AG04449 (cell line): ENCODE data around the gene PBX1.

Experiments
- CTCF ChIA-PET: fragments of 350-600 bp; formaldehyde crosslinking; extraction: SDS; loops from one replicate; lab custom pipeline; 2021; ENCODE audit warnings: antibody characterized with exemption; lab: Yijun Ruan, JAX
- POLR2A ChIA-PET: fragments of 400-600, 350-600 bp; formaldehyde crosslinking; extraction: SDS; loops from one replicate; lab custom pipeline; 2020; ENCODE audit warnings: antibody characterized with exemption, inconsistent platforms; lab: Yijun Ruan, JAX
- DNase-seq: peaks from one replicate; pipeline ENCODE4 v3.0.0-alpha.2; 2010; ENCODE audit warnings: low read depth, low spot score
- H3K4me3 ChIP-seq: 2 replicates; pipeline ENCODE4 v1.5.1; 2011; ENCODE audit warnings: low read depth, mild to moderate bottlenecking, control low read depth, low read length
- TF ChIP-seq, protein P1 (sequence below): IDR thresholded peaks from one replicate; pipeline ENCODE4 v1.5.1; 2011; ENCODE audit warnings: mild to moderate bottlenecking, moderate library complexity, low read length, control low read depth, inconsistent platforms; ENCODE audit not compliant: insufficient read depth; ENCODE audit errors: missing control alignments

PBX1 gene

GRCh38 chr1:164667001-164667400, 108.0 kb downstream of the PBX1 start:
- POLR2A ChIA-PET: no interaction called here
- CTCF ChIA-PET: no interaction called here

GRCh38 chr1:164667600-164667999, 108.6 kb downstream of the PBX1 start:
- POLR2A ChIA-PET: no interaction called here
- CTCF ChIA-PET: no interaction called here
- H3K4me3 ChIP-seq: no peak overlapping the region
- TF ChIP-seq, protein P1, sequence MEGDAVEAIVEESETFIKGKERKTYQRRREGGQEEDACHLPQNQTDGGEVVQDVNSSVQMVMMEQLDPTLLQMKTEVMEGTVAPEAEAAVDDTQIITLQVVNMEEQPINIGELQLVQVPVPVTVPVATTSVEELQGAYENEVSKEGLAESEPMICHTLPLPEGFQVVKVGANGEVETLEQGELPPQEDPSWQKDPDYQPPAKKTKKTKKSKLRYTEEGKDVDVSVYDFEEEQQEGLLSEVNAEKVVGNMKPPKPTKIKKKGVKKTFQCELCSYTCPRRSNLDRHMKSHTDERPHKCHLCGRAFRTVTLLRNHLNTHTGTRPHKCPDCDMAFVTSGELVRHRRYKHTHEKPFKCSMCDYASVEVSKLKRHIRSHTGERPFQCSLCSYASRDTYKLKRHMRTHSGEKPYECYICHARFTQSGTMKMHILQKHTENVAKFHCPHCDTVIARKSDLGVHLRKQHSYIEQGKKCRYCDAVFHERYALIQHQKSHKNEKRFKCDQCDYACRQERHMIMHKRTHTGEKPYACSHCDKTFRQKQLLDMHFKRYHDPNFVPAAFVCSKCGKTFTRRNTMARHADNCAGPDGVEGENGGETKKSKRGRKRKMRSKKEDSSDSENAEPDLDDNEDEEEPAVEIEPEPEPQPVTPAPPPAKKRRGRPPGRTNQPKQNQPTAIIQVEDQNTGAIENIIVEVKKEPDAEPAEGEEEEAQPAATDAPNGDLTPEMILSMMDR: no peak
- no peak for DNase-seq

More at GRCh38 chr1:164667001-164667400, 108.0 kb downstream of the PBX1 start:
- no peak for DNase-seq
- H3K4me3 ChIP-seq: no peak overlapping the region
- TF ChIP-seq, protein P1: no peak

- H3K4me3 ChIP-seq: no peak overlapping the region
- ChIA-PET POLR2A (no interaction called here), CTCF (no interaction called here)
- TF ChIP-seq, protein P1: no peak
- DNase-seq: no peak
Observed at GRCh38 chr1:164668491-164669400, 109.8 kb downstream of the PBX1 start.

DNA sequence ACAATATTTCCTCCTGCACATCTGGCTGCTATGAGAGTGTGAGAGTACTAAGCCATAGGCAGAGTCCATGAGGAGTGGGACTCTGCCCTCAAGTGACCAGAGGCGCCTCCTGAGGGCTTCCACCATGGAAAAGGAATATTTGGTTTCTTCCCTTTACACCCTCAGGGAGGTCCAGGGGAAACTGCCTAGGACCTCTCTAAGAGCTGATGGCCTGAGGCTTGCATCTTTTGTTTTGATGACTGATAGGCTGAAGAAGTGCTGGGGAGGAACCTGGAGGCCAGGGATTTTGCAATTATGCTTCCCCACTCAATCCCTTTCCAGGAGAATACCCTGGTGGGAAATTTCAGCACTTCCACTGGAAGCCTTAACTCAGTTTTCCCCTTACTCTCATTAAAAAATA, 111.0 kb downstream of the PBX1 start:
- DNase-seq: no peak
- ChIA-PET POLR2A (no interaction called here), CTCF (no interaction called here)
- H3K4me3 ChIP-seq: no peak overlapping the region
- TF ChIP-seq, protein P1: no peak

GRCh38 chr1:164670786-164671185, 111.8 kb downstream of the PBX1 start:
- DNase-seq: no peak
- TF ChIP-seq, protein P1: no peak
- POLR2A ChIA-PET: no interaction called here
- CTCF ChIA-PET: no interaction called here
- H3K4me3 ChIP-seq: no peak overlapping the region

- CTCF ChIA-PET: no interaction called here
- POLR2A ChIA-PET: no interaction called here
- TF ChIP-seq, protein P1: no peak
- H3K4me3 ChIP-seq: no peak overlapping the region
- DNase-seq: no peak
Observed at GRCh38 chr1:164671323-164671965, 112.5 kb downstream of the PBX1 start.
